AG20443 (cell line): ENCODE measurements around the gene REG1A.

Experiments
- DNase-seq: peaks from one replicate; pipeline ENCODE4 v3.0.0; 2012; ENCODE audit warnings: low spot score, mixed read lengths

REG1A gene

GRCh38 chr2:79125721-79125985, 5.4 kb downstream of the REG1A start:
- no peak for DNase-seq

- DNase-seq, result no peak
These were observed 8.1 kb downstream of the REG1A start for GRCh38 chr2:79128406-79128805.

GRCh38 chr2:79129260-79129659, 9.0 kb downstream of the REG1A start:
- DNase-seq, result no peak

GRCh38 chr2:79129804-79130203, 9.5 kb downstream of the REG1A start:
- no peak for DNase-seq

- no peak for DNase-seq
These were observed 11.4 kb downstream of the REG1A start for GRCh38 chr2:79131687-79132086.

GRCh38 chr2:79138385-79138784, 18.1 kb downstream of the REG1A start:
- DNase-seq, result no peak

GRCh38 chr2:79139423-79139822, 19.1 kb downstream of the REG1A start:
- no peak for DNase-seq

- no peak for DNase-seq
These were observed 35.7 kb downstream of the REG1A start for GRCh38 chr2:79155826-79156476.

- DNase-seq, result no peak
These were observed 38.7 kb downstream of the REG1A start for GRCh38 chr2:79159030-79159429.

GRCh38 chr2:79159653-79160052, 39.4 kb downstream of the REG1A start, which contains the start of gene REG3A:
REG3A (minus strand) TSS chr2:79159753; CDS start chr2:79159405, 348 bp downstream.
- no peak for DNase-seq

GRCh38 chr2:79162132-79162531, 41.8 kb downstream of the REG1A start:
- DNase-seq, result no peak

GRCh38 chr2:79162801-79163200, 42.5 kb downstream of the REG1A start:
- DNase-seq, result no peak

GRCh38 chr2:79171348-79171958, 51.2 kb downstream of the REG1A start:
- no peak for DNase-seq
